ENCODE measurements around the gene MGST3. TPM values are rescaled to one million over a fixed set of nuclear protein-coding genes. Genes with fewer than 3 reads are reported as not detected.

MGST3 gene
- total and polyA plus RNA-seq, 2 of the 13 experiments (the other 11 are each of a cell fraction or from before 2014, with no cell fraction given), result 59.7 to 61.2 TPM

GRCh38 chr1:165628147-165628822 is 2.7 kb upstream of the MGST3 start:
- Histone ChIP-seq H3K79me2 (ENCODE audit: insufficient read depth, low read length) (no peaks in the 10 kb centered on the region), H3K4me1 (ENCODE audit: insufficient read depth, low read length) (peaks cover 36% of the 10 kb centered on the region), H3K27me3 (ENCODE audit: control insufficient read depth in 1 of 2, insufficient read depth in 2 of 2, low read length in 2 of 2) (peaks cover 0 to 4% of the 10 kb centered on the region in 2 experiments; a peak in 1 of 5 replicates), H4K20me1 (ENCODE audit: insufficient read depth, low read length) (no peaks in the 10 kb centered on the region), H3K9ac (ENCODE audit: insufficient read depth, low read depth, low read length) (no peak overlapping the region), H3K4me2 (ENCODE audit: low read depth, low read length) (no peak overlapping the region), H3K36me3 (replicated peaks in 1 of 2; ENCODE audit: control insufficient read depth in 1 of 2, insufficient read depth in 2 of 2, low read length in 2 of 2) (no peaks in the 10 kb centered on the region), H3K4me3 (replicated peaks in 1 of 3; ENCODE audit: insufficient read depth in 1 of 3, low read depth in 2 of 3, low read length in 3 of 3) (no peak overlapping the region), H3K27ac (ENCODE audit: extremely low read length, insufficient read depth, low read length) (no peak overlapping the region), H3K9me3 (ENCODE audit: low read length) (no peaks in the 10 kb centered on the region), H2AFZ (ENCODE audit: low read length) (no peak overlapping the region)
- no TSS peak for BruUV-seq (replicated peaks)
- TF ChIP-seq ZBTB8A (CRISPR knock-in tag; IDR thresholded peaks at IDR 0.05; ENCODE audit: borderline replicate concordance, low read depth), result no peak
- TF ChIP-seq MBNL3 (CRISPR knock-in tag; conservative IDR thresholded peaks at IDR 0.05), result no peak
- TF ChIP-seq ZNF891 (CRISPR knock-in tag; IDR thresholded peaks at IDR 0.05), result no peak
- TF ChIP-seq THAP8 (CRISPR knock-in tag; IDR thresholded peaks at IDR 0.05; ENCODE audit: borderline replicate concordance), result no peak
- TF ChIP-seq FOSL2 (CRISPR knock-in tag; IDR thresholded peaks at IDR 0.05), result no peak
- no peak for ATAC-seq
- POLR2A ChIA-PET, result no interaction called here
- no peak for DNase-seq (ENCODE audit: low spot score)
- intact Hi-C loops (cut with micrococcal nuclease; ENCODE audit: unreplicated experiment), result no loop called here
- no peak for FAIRE-seq
- in situ Hi-C loops (cut with HindIII; ENCODE audit: extremely low pct_ligation_motif_present, low pct_unique_long_range_greater_than_20kb), result no loop called here
- 3% methylated on average over 6 of the region's 6 CpGs for WGBS (ENCODE audit: low lambda C conversion rate)
- CTCF ChIA-PET (ENCODE audit: low intra/inter-chr PET ratio, low total read pairs), result no interaction called here

GRCh38 chr1:165629151-165629550 is 1.9 kb upstream of the MGST3 start:
- in situ Hi-C loops (cut with HindIII; ENCODE audit: extremely low pct_ligation_motif_present, low pct_unique_long_range_greater_than_20kb), result no loop called here
- FAIRE-seq, result no peak
- H3K4me2 ChIP-seq (ENCODE audit: low read depth, low read length), result no peak overlapping the region
- TF ChIP-seq NFE2L1 (CRISPR knock-in tag; IDR thresholded peaks at IDR 0.05; ENCODE audit: borderline replicate concordance) (no peak), ZMYM2 (CRISPR knock-in tag; IDR thresholded peaks at IDR 0.05) (no peak), ZFP37 (CRISPR knock-in tag; IDR thresholded peaks at IDR 0.05; ENCODE audit: borderline replicate concordance) (no peak), HOXA3 (CRISPR knock-in tag; IDR thresholded peaks at IDR 0.05) (no peak), ZNF34 (CRISPR knock-in tag; IDR thresholded peaks at IDR 0.05; ENCODE audit: borderline replicate concordance) (no peak), MLXIP (CRISPR knock-in tag; IDR thresholded peaks at IDR 0.05; ENCODE audit: borderline replicate concordance) (no peak), ZBTB7B (CRISPR knock-in tag; IDR thresholded peaks at IDR 0.05) (no peak), SPEN (CRISPR knock-in tag; IDR thresholded peaks at IDR 0.05; ENCODE audit: low read depth) (no peak), MYPOP (CRISPR knock-in tag; IDR thresholded peaks at IDR 0.05) (no peak)

More at GRCh38 chr1:165629151-165629550, 1.9 kb upstream of the MGST3 start:
- ATAC-seq (no peak), DNase-seq (ENCODE audit: low spot score) (no peak)
- Histone ChIP-seq H4K20me1 (ENCODE audit: insufficient read depth, low read length) (no peaks in the 10 kb centered on the region), H3K4me3 (replicated peaks in 1 of 3; ENCODE audit: insufficient read depth in 1 of 3, low read depth in 2 of 3, low read length in 3 of 3) (no peak overlapping the region), H3K79me2 (ENCODE audit: insufficient read depth, low read length) (no peaks in the 10 kb centered on the region), H3K9ac (ENCODE audit: insufficient read depth, low read depth, low read length) (no peak overlapping the region), H3K36me3 (replicated peaks in 1 of 2; ENCODE audit: control insufficient read depth in 1 of 2, insufficient read depth in 2 of 2, low read length in 2 of 2) (no peaks in the 10 kb centered on the region), H3K4me1 (ENCODE audit: insufficient read depth, low read length) (peaks cover 36% of the 10 kb centered on the region), H3K27ac (ENCODE audit: extremely low read length, insufficient read depth, low read length) (no peak overlapping the region), H2AFZ (ENCODE audit: low read length) (no peak overlapping the region), H3K9me3 (ENCODE audit: low read length) (no peaks in the 10 kb centered on the region), H3K27me3 (ENCODE audit: control insufficient read depth in 1 of 2, insufficient read depth in 2 of 2, low read length in 2 of 2) (peaks cover 0 to 4% of the 10 kb centered on the region in 2 experiments; a peak in 1 of 5 replicates)
- BruUV-seq (replicated peaks), result no TSS peak
- WGBS (ENCODE audit: low lambda C conversion rate), result 16% methylated on average over 3 of the region's 3 CpGs
- intact Hi-C loops (cut with micrococcal nuclease; ENCODE audit: unreplicated experiment), result no loop called here
- ChIA-PET CTCF (ENCODE audit: low intra/inter-chr PET ratio, low total read pairs) (no interaction called here), POLR2A (no interaction called here)
